ENCODE measurements around the gene KRTAP5-4. TPM values are rescaled to one million over a fixed set of nuclear protein-coding genes. Genes with fewer than 3 reads are reported as not detected.
A peak's percentile ranks its signal among the peaks of the same experiment; 100 is the strongest.

Gene KRTAP5-4
- total and polyA plus RNA-seq, 2 donors (not counting 1 experiment from before 2014, with no cell fraction given) = not detected

GRCh38 chr11:1572197-1573076 lies 49.5 kb downstream of the KRTAP5-4 start, which contains the start of gene DUSP8:
Gene DUSP8 (minus strand): TSS chr11:1572271. CDS start chr11:1565826, 6,445 bp downstream.
- no peaks in the 10 kb centered on the region for H3K36me3 ChIP-seq (replicated peaks in 1 of 2; ENCODE audit: control extremely low read depth in 1 of 2, control insufficient read depth in 1 of 2, extremely low read depth in 1 of 2, insufficient read depth in 2 of 2, low read length in 1 of 2)
- peak within 1 kb of the TSS; percentile 85 for H3K27ac ChIP-seq (ENCODE audit: low read length in 2 of 2)
- H3K4me3 ChIP-seq (ENCODE audit: control extremely low read depth in 1 of 5, extremely low read depth in 1 of 5, insufficient read depth in 1 of 5, low read depth in 2 of 5, low read length in 4 of 5) = peak within 1 kb of the TSS in 4 of 5 experiments; percentile 40 to 75 (median 64)
- Mint-ChIP-seq H3K27me3 (peaks cover 10% of the 10 kb centered on the region), H3K9me3 (ENCODE audit: insufficient read depth) (no peaks in the 10 kb centered on the region), H3K4me1 (peaks cover 20% of the 10 kb centered on the region), H3K4me3 (peak within 1 kb of the TSS; percentile 84), H3K27ac (peak within 1 kb of the TSS; percentile 70)
- H4K20me1 ChIP-seq (ENCODE audit: control insufficient read depth, insufficient read depth, low read length, poor library complexity, severe bottlenecking) = no peaks in the 10 kb centered on the region
- peak within 1 kb of the TSS; percentile 86 for H3K9ac ChIP-seq (ENCODE audit: low read length)
- ChIA-PET POLR2A (interaction anchor here (0.8 to 2.0 kb wide), 2 partner anchors 17 to 25 kb away, joined by 4 to 9 read pairs; no protein-coding TSS in a partner anchor), CTCF (interaction anchor here (1.2 to 3.0 kb wide), 6 partner anchors 19 to 370 kb away, joined by 4 to 60 read pairs (median 14); no protein-coding TSS in a partner anchor)
- H3K4me2 ChIP-seq (replicated peaks; ENCODE audit: low read depth, low read length, poor library complexity, severe bottlenecking) = peak within 1 kb of the TSS; percentile 96
- peaks cover 0 to 2% (median 0%) of the 10 kb centered on the region in 3 donors for H3K9me3 ChIP-seq (ENCODE audit: control extremely low read depth in 1 of 3, control insufficient read depth in 2 of 3, insufficient read depth in 1 of 3, low read length in 2 of 3)
- H3K4me1 ChIP-seq (ENCODE audit: control insufficient read depth in 2 of 2, insufficient read depth in 2 of 2, low read length in 2 of 2) = peaks cover 31 to 33% of the 10 kb centered on the region in 2 donors
- intact Hi-C loops (cut with micrococcal nuclease) = loop anchor here (5.0 kb wide), 2 partner anchors 120 to 310 kb away; no protein-coding TSS in a partner anchor
- peaks cover 0 to 32% (median 9%) of the 10 kb centered on the region in 4 experiments for H3K27me3 ChIP-seq (replicated peaks in 1 of 4; ENCODE audit: control extremely low read depth in 1 of 4, control insufficient read depth in 3 of 4, insufficient read depth in 4 of 4, low read length in 3 of 4)
- peak; percentile 56 for TF ChIP-seq EZH2 (IDR thresholded peaks at IDR 0.05; ENCODE audit: borderline replicate concordance, insufficient read depth, low read depth, low read length, poor library complexity, severe bottlenecking)
- TF ChIP-seq CTCF (IDR thresholded peaks at IDR 0.05) = no peak
- 1% methylated on average over 120 of the region's 124 CpGs for WGBS (ENCODE audit: insufficient coverage)
- ATAC-seq (ENCODE audit: low read depth) (peak; percentile 48), DNase-seq (peak; percentile 97)
- peak within 1 kb of the TSS; percentile 19 for H2AFZ ChIP-seq (ENCODE audit: insufficient read depth, low read depth, low read length, poor library complexity, severe bottlenecking)
- no peaks in the 10 kb centered on the region for H3K79me2 ChIP-seq (ENCODE audit: control insufficient read depth, insufficient read depth, low read length)

Measured in B cell (primary cell).